Dendritic cell treated with granulocyte-macrophage colony-stimulating factor and Interleukin-4, amounts not matched to agents 40 ng/mL and 50 ng/mL, for 4 days (primary cell): ENCODE data around the gene HYAL2.
A peak's percentile ranks its signal among the peaks of the same experiment; 100 is the strongest.

Experiments
- H3K27ac Mint-ChIP-seq: one replicate; pipeline ENCODE4 v1.8.0; 2022; ENCODE audit warnings: mild to moderate bottlenecking, mixed read lengths
- H3K27me3 Mint-ChIP-seq: one replicate; pipeline ENCODE4 v1.8.0; 2022; ENCODE audit warnings: mild to moderate bottlenecking, mixed read lengths
- H3K36me3 Mint-ChIP-seq: one replicate; pipeline ENCODE4 v1.8.0; 2022; ENCODE audit warnings: low read depth, mixed read lengths
- H3K4me1 Mint-ChIP-seq: one replicate; pipeline ENCODE4 v1.8.0; 2022; ENCODE audit warnings: low read depth, mixed read lengths
- H3K4me3 Mint-ChIP-seq: one replicate; pipeline ENCODE4 v1.8.0; 2022; ENCODE audit warnings: mild to moderate bottlenecking, moderate library complexity, mixed read lengths
- H3K9me3 Mint-ChIP-seq: one replicate; pipeline ENCODE4 v1.8.0; 2022; ENCODE audit warnings: mixed read lengths
- intact Hi-C: fragments of 100-400 bp; cut with micrococcal nuclease; formaldehyde crosslinking; loops from one replicate; pipeline ENCODE4 v1.15.0; 2022

The HYAL2 gene

GRCh38 chr3:50322386-50323091, at the start of gene HYAL2:
TSS of gene HYAL2 (minus strand) at chr3:50322745. CDS start at chr3:50320489, 2,256 bp downstream.
- Mint-ChIP-seq H3K9me3 (no peaks in the 10 kb centered on the region), H3K4me3 (peak within 1 kb of the TSS; percentile 78), H3K4me1 (peaks cover 85% of the 10 kb centered on the region), H3K27me3 (no peaks in the 10 kb centered on the region), H3K27ac (peak within 1 kb of the TSS; percentile 97), H3K36me3 (peaks cover 50% of the 10 kb centered on the region)
- intact Hi-C loops = no loop called here

GRCh38 chr3:50371133-50371685, 48.7 kb upstream of the HYAL2 start:
- peaks cover 29% of the 10 kb centered on the region for H3K27me3 Mint-ChIP-seq
- H3K4me3 Mint-ChIP-seq = no peak overlapping the region
- H3K36me3 Mint-ChIP-seq = no peaks in the 10 kb centered on the region
- peaks cover 5% of the 10 kb centered on the region for H3K4me1 Mint-ChIP-seq
- H3K9me3 Mint-ChIP-seq = no peaks in the 10 kb centered on the region
- H3K27ac Mint-ChIP-seq = no peak overlapping the region
- intact Hi-C loops = no loop called here

- no peak overlapping the region for H3K27ac Mint-ChIP-seq
- peaks cover 35% of the 10 kb centered on the region for H3K27me3 Mint-ChIP-seq
- intact Hi-C loops = no loop called here
- H3K4me1 Mint-ChIP-seq = peaks cover 8% of the 10 kb centered on the region
- no peaks in the 10 kb centered on the region for H3K36me3 Mint-ChIP-seq
- H3K9me3 Mint-ChIP-seq = no peaks in the 10 kb centered on the region
- H3K4me3 Mint-ChIP-seq = no peak overlapping the region
Observed at GRCh38 chr3:50370594-50370993, 48.0 kb upstream of the HYAL2 start.

- peaks cover 42% of the 10 kb centered on the region for H3K27me3 Mint-ChIP-seq
- H3K4me1 Mint-ChIP-seq = peaks cover 19% of the 10 kb centered on the region
- intact Hi-C loops = no loop called here
- no peaks in the 10 kb centered on the region for H3K36me3 Mint-ChIP-seq
- no peaks in the 10 kb centered on the region for H3K9me3 Mint-ChIP-seq
- no peak overlapping the region for H3K27ac Mint-ChIP-seq
- H3K4me3 Mint-ChIP-seq = no peak overlapping the region
Observed at GRCh38 chr3:50369012-50369670, 46.6 kb upstream of the HYAL2 start.

- Mint-ChIP-seq H3K36me3 (no peaks in the 10 kb centered on the region), H3K27me3 (peaks cover 40% of the 10 kb centered on the region), H3K4me3 (peak overlapping the region; percentile 64), H3K9me3 (no peaks in the 10 kb centered on the region), H3K4me1 (peaks cover 16% of the 10 kb centered on the region), H3K27ac (peak overlapping the region; percentile 25)
- intact Hi-C loops = no loop called here
Observed at GRCh38 chr3:50365842-50366220, 43.3 kb upstream of the HYAL2 start.

GRCh38 chr3:50365080-50365841, 42.7 kb upstream of the HYAL2 start:
- Mint-ChIP-seq H3K27me3 (peaks cover 38% of the 10 kb centered on the region), H3K4me3 (peak overlapping the region; percentile 77), H3K36me3 (no peaks in the 10 kb centered on the region), H3K27ac (peak overlapping the region; percentile 47), H3K4me1 (peaks cover 16% of the 10 kb centered on the region), H3K9me3 (no peaks in the 10 kb centered on the region)
- intact Hi-C loops = no loop called here

- Mint-ChIP-seq H3K36me3 (no peaks in the 10 kb centered on the region), H3K27ac (peak overlapping the region; percentile 47), H3K4me3 (peak overlapping the region; percentile 77), H3K9me3 (no peaks in the 10 kb centered on the region), H3K27me3 (peaks cover 34% of the 10 kb centered on the region), H3K4me1 (peaks cover 19% of the 10 kb centered on the region)
- intact Hi-C loops = no loop called here
Observed at GRCh38 chr3:50364573-50365079, 42.1 kb upstream of the HYAL2 start.

- peaks cover 53% of the 10 kb centered on the region for H3K4me1 Mint-ChIP-seq
- H3K27me3 Mint-ChIP-seq = peaks cover 15% of the 10 kb centered on the region
- no peaks in the 10 kb centered on the region for H3K9me3 Mint-ChIP-seq
- peak overlapping the region; percentile 98 for H3K4me3 Mint-ChIP-seq
- peak overlapping the region; percentile 96 for H3K27ac Mint-ChIP-seq
- intact Hi-C loops = loop anchor here (1.0 kb wide), 1 partner anchor 8 kb away; no protein-coding TSS in a partner anchor
- peaks cover 48% of the 10 kb centered on the region for H3K36me3 Mint-ChIP-seq
Observed at GRCh38 chr3:50359760-50360110, 37.2 kb upstream of the HYAL2 start.

- intact Hi-C loops = loop anchor here (1.0 kb wide), 1 partner anchor 8 kb away; no protein-coding TSS in a partner anchor
- no peaks in the 10 kb centered on the region for H3K9me3 Mint-ChIP-seq
- peaks cover 54% of the 10 kb centered on the region for H3K36me3 Mint-ChIP-seq
- peak within 1 kb of the TSS; percentile 96 for H3K27ac Mint-ChIP-seq
- peak within 1 kb of the TSS; percentile 98 for H3K4me3 Mint-ChIP-seq
- peaks cover 9% of the 10 kb centered on the region for H3K27me3 Mint-ChIP-seq
- H3K4me1 Mint-ChIP-seq = peaks cover 52% of the 10 kb centered on the region
Observed at GRCh38 chr3:50358911-50359759, 36.6 kb upstream of the HYAL2 start, which contains the start of gene TMEM115. TSS of gene TMEM115 (minus strand) at chr3:50359521. CDS start at chr3:50359063, 458 bp downstream.

GRCh38 chr3:50358355-50358910, 35.9 kb upstream of the HYAL2 start:
- Mint-ChIP-seq H3K27ac (peak overlapping the region; percentile 96), H3K36me3 (peaks cover 61% of the 10 kb centered on the region), H3K4me1 (peaks cover 57% of the 10 kb centered on the region), H3K9me3 (no peaks in the 10 kb centered on the region), H3K27me3 (peaks cover 3% of the 10 kb centered on the region), H3K4me3 (peak overlapping the region; percentile 98)
- intact Hi-C loops = no loop called here

GRCh38 chr3:50357481-50357880, 34.9 kb upstream of the HYAL2 start:
- intact Hi-C loops = no loop called here
- Mint-ChIP-seq H3K27ac (no peak overlapping the region), H3K36me3 (peaks cover 71% of the 10 kb centered on the region)

GRCh38 chr3:50356553-50356952, 34.0 kb upstream of the HYAL2 start:
- no peaks in the 10 kb centered on the region for H3K27me3 Mint-ChIP-seq
- no peaks in the 10 kb centered on the region for H3K9me3 Mint-ChIP-seq
- H3K36me3 Mint-ChIP-seq = peaks cover 80% of the 10 kb centered on the region
- intact Hi-C loops = no loop called here
- H3K4me3 Mint-ChIP-seq = peak overlapping the region; percentile 40
- no peak overlapping the region for H3K27ac Mint-ChIP-seq
- peaks cover 70% of the 10 kb centered on the region for H3K4me1 Mint-ChIP-seq

More at GRCh38 chr3:50357481-50357880, 34.9 kb upstream of the HYAL2 start:
- Mint-ChIP-seq H3K27me3 (no peaks in the 10 kb centered on the region), H3K9me3 (no peaks in the 10 kb centered on the region), H3K4me1 (peaks cover 64% of the 10 kb centered on the region), H3K4me3 (peak overlapping the region; percentile 98)
